ENCODE results near the gene PKLR.

PKLR gene

DNA sequence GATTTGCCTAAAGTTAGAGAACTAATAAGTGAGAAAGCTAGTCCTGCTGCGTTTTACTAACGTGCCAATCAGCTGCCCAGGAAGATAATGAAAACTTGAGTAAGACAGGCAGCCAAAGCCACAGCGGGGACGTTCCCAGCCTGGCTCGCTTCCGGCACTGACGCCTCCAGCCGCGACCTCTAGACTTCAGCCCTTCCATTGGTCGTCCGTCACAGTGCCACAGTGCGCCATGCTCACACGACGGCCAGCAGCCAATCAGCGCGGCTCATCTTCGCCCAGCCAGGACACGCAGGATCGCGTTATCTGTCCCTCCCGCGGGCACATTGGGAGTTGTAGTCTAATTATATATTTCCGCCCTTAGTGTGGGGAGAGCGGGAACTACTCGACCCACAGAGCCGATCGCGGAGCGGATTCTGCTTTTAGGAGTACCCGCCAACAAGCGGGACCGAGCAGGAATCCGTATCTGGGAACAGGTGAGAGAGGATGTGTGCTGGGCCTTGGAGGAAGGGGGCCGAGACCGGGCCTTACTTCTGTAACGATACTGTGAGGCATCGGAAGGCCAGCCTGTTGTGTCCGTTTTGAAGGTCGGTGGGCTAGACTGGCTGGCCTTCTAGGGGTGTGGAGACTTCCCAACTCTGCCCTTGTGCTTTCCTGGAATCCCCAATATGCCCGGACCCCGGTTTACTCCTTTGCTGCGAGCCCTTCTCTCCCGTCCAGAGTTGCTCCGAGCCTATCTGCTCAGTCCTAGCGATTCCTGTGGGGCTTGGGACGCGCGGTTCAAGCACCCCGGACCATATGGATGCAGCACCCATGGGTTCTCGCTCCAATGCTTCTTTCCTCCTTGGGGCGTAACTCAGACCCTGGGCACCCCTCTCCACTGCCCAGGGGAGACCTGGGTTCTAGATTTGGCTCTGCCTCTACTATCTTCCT, 7.5 kb upstream of the PKLR start, which contains the start of gene FDPS:
FDPS (plus strand) TSS at position 374 of the 930 bp plus-strand sequence. CDS start 924 bp downstream, outside the sequence.
- Histone ChIP-seq H3K36me3 (ENCODE audit: insufficient read depth, low read length) (peaks cover 35% of the 10 kb centered on the region), H3K4me3 (peak within 1 kb of the TSS; percentile 84), H3K9me3 (ENCODE audit: low read depth, low read length) (no peaks in the 10 kb centered on the region), H3K27ac (peak within 1 kb of the TSS; percentile 97), H3K9ac (ENCODE audit: insufficient read length) (peak within 1 kb of the TSS; percentile 93)
- TF ChIP-seq EZH2 (IDR thresholded peaks at IDR 0.05) (no peak), FOXP2 (optimal IDR thresholded peaks at IDR 0.05; ENCODE audit: control extremely low read depth, extremely low read length, insufficient read depth) (peak; percentile 72), POLR2AphosphoS5 (IDR thresholded peaks at IDR 0.05; ENCODE audit: borderline replicate concordance, low read depth, low read length) (peak; percentile 90)
- DNase-seq (ENCODE audit: low read depth, low spot score) = peak; percentile 96

GRCh38 chr1:155307247-155307740, 6.1 kb upstream of the PKLR start:
- TF ChIP-seq FOXP2 (optimal IDR thresholded peaks at IDR 0.05; ENCODE audit: control extremely low read depth, extremely low read length, insufficient read depth) (no peak), EZH2 (IDR thresholded peaks at IDR 0.05) (no peak), POLR2AphosphoS5 (IDR thresholded peaks at IDR 0.05; ENCODE audit: borderline replicate concordance, low read depth, low read length) (no peak)
- H3K9me3 ChIP-seq (ENCODE audit: low read depth, low read length) = no peaks in the 10 kb centered on the region
- peaks cover 24% of the 10 kb centered on the region for H3K36me3 ChIP-seq (ENCODE audit: insufficient read depth, low read length)
- H3K9ac ChIP-seq (ENCODE audit: insufficient read length) = no peak overlapping the region
- no peak overlapping the region for H3K4me3 ChIP-seq
- peak overlapping the region; percentile 97 for H3K27ac ChIP-seq
- no peak for DNase-seq (ENCODE audit: low read depth, low spot score)

- no peaks in the 10 kb centered on the region for H3K9me3 ChIP-seq (ENCODE audit: low read depth, low read length)
- no peak for TF ChIP-seq EZH2 (IDR thresholded peaks at IDR 0.05)
- TF ChIP-seq FOXP2 (optimal IDR thresholded peaks at IDR 0.05; ENCODE audit: control extremely low read depth, extremely low read length, insufficient read depth) = no peak
- TF ChIP-seq POLR2AphosphoS5 (IDR thresholded peaks at IDR 0.05; ENCODE audit: borderline replicate concordance, low read depth, low read length) = no peak
- H3K4me3 ChIP-seq = no peak overlapping the region
- H3K27ac ChIP-seq = no peak overlapping the region
- peaks cover 12% of the 10 kb centered on the region for H3K36me3 ChIP-seq (ENCODE audit: insufficient read depth, low read length)
- DNase-seq (ENCODE audit: low read depth, low spot score) = no peak
- H3K9ac ChIP-seq (ENCODE audit: insufficient read length) = no peak overlapping the region
Observed at GRCh38 chr1:155305881-155306391, 4.7 kb upstream of the PKLR start.

DNA sequence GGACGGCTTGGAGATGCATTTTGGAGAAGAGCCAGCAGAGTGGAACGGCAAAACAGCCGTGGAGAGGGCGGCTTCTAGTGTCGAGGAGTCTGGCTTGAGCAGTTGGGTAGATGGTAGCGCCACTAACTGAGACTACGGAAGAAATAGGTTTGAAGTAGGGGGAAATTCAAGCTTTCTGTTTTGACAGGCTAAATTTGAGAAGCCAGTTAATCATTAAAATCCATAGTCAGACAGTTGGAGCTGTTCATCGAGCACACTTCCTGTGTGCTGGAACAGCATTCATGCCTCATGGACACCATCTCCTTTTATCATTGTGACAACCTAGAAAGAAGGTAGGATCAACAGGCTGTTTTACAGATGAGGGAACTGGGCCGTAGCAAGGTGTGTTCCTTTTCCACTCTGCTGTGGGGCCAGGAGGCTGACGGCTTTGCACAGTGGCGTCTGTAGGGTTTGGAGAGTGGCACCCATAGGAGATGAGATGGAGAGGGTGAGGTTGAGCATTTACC, 3.4 kb upstream of the PKLR start:
- no peaks in the 10 kb centered on the region for H3K9me3 ChIP-seq (ENCODE audit: low read depth, low read length)
- no peak overlapping the region for H3K9ac ChIP-seq (ENCODE audit: insufficient read length)
- no peaks in the 10 kb centered on the region for H3K36me3 ChIP-seq (ENCODE audit: insufficient read depth, low read length)
- DNase-seq (ENCODE audit: low read depth, low spot score) = no peak
- no peak overlapping the region for H3K27ac ChIP-seq
- no peak overlapping the region for H3K4me3 ChIP-seq
- TF ChIP-seq POLR2AphosphoS5 (IDR thresholded peaks at IDR 0.05; ENCODE audit: borderline replicate concordance, low read depth, low read length) (no peak), EZH2 (IDR thresholded peaks at IDR 0.05) (no peak), FOXP2 (optimal IDR thresholded peaks at IDR 0.05; ENCODE audit: control extremely low read depth, extremely low read length, insufficient read depth) (no peak)

DNA sequence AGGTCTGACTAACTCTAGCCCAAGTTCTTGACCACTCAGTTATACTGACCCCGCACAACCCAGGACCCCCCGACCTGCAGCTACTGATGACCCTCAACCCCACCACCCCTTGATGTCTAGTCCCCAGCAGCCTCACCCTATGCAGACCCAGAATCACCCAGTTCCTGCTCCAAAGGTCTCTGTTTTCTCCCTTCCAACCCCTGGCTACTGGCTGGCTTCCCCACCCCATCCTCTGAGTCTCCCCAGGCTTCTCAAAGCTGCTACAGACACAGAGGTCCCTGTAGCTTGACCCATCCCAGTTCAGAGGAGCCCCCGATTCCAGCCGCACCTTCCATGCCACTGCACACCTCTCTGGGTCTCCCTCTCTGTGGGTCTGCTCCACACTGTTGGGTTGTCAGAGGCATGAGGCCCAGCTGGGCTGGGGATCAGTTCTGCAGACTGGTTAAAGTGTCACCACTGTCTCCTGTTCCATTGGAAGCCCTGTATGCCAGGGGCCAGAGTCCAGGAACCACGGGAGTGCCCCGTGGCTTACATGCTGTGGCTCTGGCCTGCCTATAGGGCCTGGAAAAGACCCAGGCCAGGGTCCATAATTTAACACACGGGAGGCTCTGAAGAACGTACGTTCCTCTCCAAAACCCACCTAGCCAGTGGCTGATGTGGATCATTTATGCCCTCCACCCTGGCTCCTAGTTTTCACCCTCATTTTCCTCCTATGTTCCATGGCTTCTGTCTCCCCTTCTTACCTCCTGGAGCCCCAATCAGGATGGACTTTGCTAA, 497 bp downstream of the PKLR start:
- Histone ChIP-seq H3K4me3 (no peak overlapping the region), H3K36me3 (ENCODE audit: insufficient read depth, low read length) (no peaks in the 10 kb centered on the region), H3K9me3 (ENCODE audit: low read depth, low read length) (no peaks in the 10 kb centered on the region), H3K9ac (ENCODE audit: insufficient read length) (no peak overlapping the region), H3K27ac (no peak overlapping the region)
- no peak for DNase-seq (ENCODE audit: low read depth, low spot score)
- no peak for TF ChIP-seq FOXP2 (optimal IDR thresholded peaks at IDR 0.05; ENCODE audit: control extremely low read depth, extremely low read length, insufficient read depth)

GRCh38 chr1:155300024-155300423, 1.2 kb downstream of the PKLR start:
- Histone ChIP-seq H3K27ac (no peak overlapping the region), H3K36me3 (ENCODE audit: insufficient read depth, low read length) (no peaks in the 10 kb centered on the region), H3K9me3 (ENCODE audit: low read depth, low read length) (no peaks in the 10 kb centered on the region), H3K9ac (ENCODE audit: insufficient read length) (no peak overlapping the region), H3K4me3 (no peak overlapping the region)
- no peak for DNase-seq (ENCODE audit: low read depth, low spot score)
- no peak for TF ChIP-seq FOXP2 (optimal IDR thresholded peaks at IDR 0.05; ENCODE audit: control extremely low read depth, extremely low read length, insufficient read depth)
- TF ChIP-seq POLR2AphosphoS5 (IDR thresholded peaks at IDR 0.05; ENCODE audit: borderline replicate concordance, low read depth, low read length) = no peak
- TF ChIP-seq EZH2 (IDR thresholded peaks at IDR 0.05) = no peak

DNA sequence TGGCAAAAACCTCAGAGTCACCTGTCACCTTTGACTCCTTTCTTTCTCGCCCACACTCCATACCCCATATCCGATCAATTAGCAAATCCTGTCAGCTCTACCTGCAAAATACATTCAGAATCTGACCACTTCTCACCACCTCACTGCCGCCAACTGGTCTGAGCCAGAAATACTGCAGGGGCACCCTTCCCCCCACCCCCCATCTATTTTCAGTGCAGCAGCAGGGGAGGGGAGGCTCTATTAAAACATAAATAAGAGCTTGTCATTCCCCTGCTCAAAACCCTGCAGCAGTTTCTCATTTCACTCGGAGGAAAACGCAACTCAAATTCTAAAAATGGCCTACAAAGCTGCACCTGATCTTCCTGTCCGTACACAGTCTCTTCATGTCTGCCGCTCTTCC, 3.9 kb downstream of the PKLR start:
- no peak overlapping the region for H3K9ac ChIP-seq (ENCODE audit: insufficient read length)

GRCh38 chr1:155296661-155297060, 4.6 kb downstream of the PKLR start:
- Histone ChIP-seq H3K4me3 (no peak overlapping the region), H3K9me3 (ENCODE audit: low read depth, low read length) (no peaks in the 10 kb centered on the region), H3K27ac (no peak overlapping the region), H3K36me3 (ENCODE audit: insufficient read depth, low read length) (no peaks in the 10 kb centered on the region), H3K9ac (ENCODE audit: insufficient read length) (no peak overlapping the region)
- no peak for DNase-seq (ENCODE audit: low read depth, low spot score)
- no peak for TF ChIP-seq EZH2 (IDR thresholded peaks at IDR 0.05)
- TF ChIP-seq POLR2AphosphoS5 (IDR thresholded peaks at IDR 0.05; ENCODE audit: borderline replicate concordance, low read depth, low read length) = no peak
- TF ChIP-seq FOXP2 (optimal IDR thresholded peaks at IDR 0.05; ENCODE audit: control extremely low read depth, extremely low read length, insufficient read depth) = no peak

More for the DNA sequence above, 3.9 kb downstream of the PKLR start:
- no peak overlapping the region for H3K27ac ChIP-seq
- no peaks in the 10 kb centered on the region for H3K36me3 ChIP-seq (ENCODE audit: insufficient read depth, low read length)
- no peaks in the 10 kb centered on the region for H3K9me3 ChIP-seq (ENCODE audit: low read depth, low read length)
- no peak overlapping the region for H3K4me3 ChIP-seq
- no peak for TF ChIP-seq EZH2 (IDR thresholded peaks at IDR 0.05)
- TF ChIP-seq POLR2AphosphoS5 (IDR thresholded peaks at IDR 0.05; ENCODE audit: borderline replicate concordance, low read depth, low read length) = no peak
- TF ChIP-seq FOXP2 (optimal IDR thresholded peaks at IDR 0.05; ENCODE audit: control extremely low read depth, extremely low read length, insufficient read depth) = no peak
- no peak for DNase-seq (ENCODE audit: low read depth, low spot score)
